Measurements from ENCODE around the gene KIF21A. TPM values are rescaled to one million over a fixed set of nuclear protein-coding genes. Genes with fewer than 3 reads are reported as not detected.

Gene KIF21A
- total and polyA plus RNA-seq, 7 donors: 8.5 to 33.6 (median 26.7) TPM

- no peaks in the 10 kb centered on the region for H3K9me3 ChIP-seq
- DNase-seq: no peak
- no peak overlapping the region for H3K4me3 ChIP-seq
- no peak for TF ChIP-seq CTCF (IDR thresholded peaks at IDR 0.05)
- intact Hi-C loops (cut with DNase I): no loop called here
- ATAC-seq: peak in 1 of 4 donors; percentile 72
- no peaks in the 10 kb centered on the region for H3K27me3 ChIP-seq (ENCODE audit: insufficient read depth in 3 of 3, low read length in 2 of 3)
- H3K27ac ChIP-seq: no peak overlapping the region
- H3K4me1 ChIP-seq: peaks cover 4% of the 10 kb centered on the region
- no peaks in the 10 kb centered on the region for H3K36me3 ChIP-seq (ENCODE audit: insufficient read depth in 1 of 2, low read depth in 1 of 2)
These were observed 40.0 kb downstream of the KIF21A start for GRCh38 chr12:39402922-39403321.

GRCh38 chr12:39401459-39401858 lies 41.5 kb downstream of the KIF21A start:
- Histone ChIP-seq H3K36me3 (ENCODE audit: insufficient read depth in 1 of 2, low read depth in 1 of 2) (no peaks in the 10 kb centered on the region), H3K27ac (no peak overlapping the region), H3K4me1 (peaks cover 4% of the 10 kb centered on the region), H3K27me3 (ENCODE audit: insufficient read depth in 3 of 3, low read length in 2 of 3) (no peaks in the 10 kb centered on the region), H3K9me3 (no peaks in the 10 kb centered on the region), H3K4me3 (no peak overlapping the region)
- DNase-seq (no peak), ATAC-seq (peak in 1 of 4 donors; percentile 52)
- no peak for TF ChIP-seq CTCF (IDR thresholded peaks at IDR 0.05)
- WGBS, 3 donors: 30 to 48% (median 34%) methylated on average over 2 of the region's 2 CpGs
- intact Hi-C loops (cut with DNase I): no loop called here

GRCh38 chr12:39395866-39396265 lies 47.1 kb downstream of the KIF21A start:
- H3K27ac ChIP-seq: no peak overlapping the region
- WGBS, 3 donors: 88 to 91% (median 89%) methylated on average over 6 of the region's 6 CpGs
- no peaks in the 10 kb centered on the region for H3K4me1 ChIP-seq
- no peak overlapping the region for H3K4me3 ChIP-seq
- intact Hi-C loops (cut with DNase I): no loop called here
- H3K27me3 ChIP-seq (ENCODE audit: insufficient read depth in 3 of 3, low read length in 2 of 3): no peaks in the 10 kb centered on the region
- no peak for ATAC-seq
- no peaks in the 10 kb centered on the region for H3K36me3 ChIP-seq (ENCODE audit: insufficient read depth in 1 of 2, low read depth in 1 of 2)
- H3K9me3 ChIP-seq: no peaks in the 10 kb centered on the region
- no peak for DNase-seq
- no peak for TF ChIP-seq CTCF (IDR thresholded peaks at IDR 0.05)

- ATAC-seq (no peak), DNase-seq (no peak)
- Histone ChIP-seq H3K36me3 (ENCODE audit: insufficient read depth in 1 of 2, low read depth in 1 of 2) (no peaks in the 10 kb centered on the region), H3K27ac (no peak overlapping the region), H3K27me3 (ENCODE audit: insufficient read depth in 3 of 3, low read length in 2 of 3) (no peaks in the 10 kb centered on the region), H3K4me3 (no peak overlapping the region), H3K4me1 (no peaks in the 10 kb centered on the region), H3K9me3 (no peaks in the 10 kb centered on the region)
- intact Hi-C loops (cut with DNase I): no loop called here
- TF ChIP-seq CTCF (IDR thresholded peaks at IDR 0.05): no peak
- 61 to 67% (median 66%) methylated on average over 5 of the region's 5 CpGs for whole genome bisulfite sequencing, 3 donors
These were observed 49.0 kb downstream of the KIF21A start for GRCh38 chr12:39393890-39394289.

GRCh38 chr12:39393179-39393578 lies 49.7 kb downstream of the KIF21A start:
- Histone ChIP-seq H3K36me3 (ENCODE audit: insufficient read depth in 1 of 2, low read depth in 1 of 2) (no peaks in the 10 kb centered on the region), H3K4me1 (no peaks in the 10 kb centered on the region), H3K27ac (no peak overlapping the region), H3K9me3 (no peaks in the 10 kb centered on the region), H3K4me3 (no peak overlapping the region), H3K27me3 (ENCODE audit: insufficient read depth in 3 of 3, low read length in 2 of 3) (no peaks in the 10 kb centered on the region)
- ATAC-seq: no peak
- intact Hi-C loops (cut with DNase I): no loop called here
- WGBS, 3 donors: 86 to 95% (median 88%) methylated on average over 2 of the region's 2 CpGs
- DNase-seq: no peak
- no peak for TF ChIP-seq CTCF (IDR thresholded peaks at IDR 0.05)
